HG03575 (cell line): ENCODE measurements around the gene MDM1.

Experiments
- ATAC-seq: cut with Tn5 transposase; IDR thresholded peaks from one replicate; pipeline ENCODE4 v1.9.1; 2021; ENCODE audit not compliant: unreplicated experiment, insufficient number of reproducible peaks, low FRiP score; ENCODE audit errors: extremely low read depth

The MDM1 gene, protein sequence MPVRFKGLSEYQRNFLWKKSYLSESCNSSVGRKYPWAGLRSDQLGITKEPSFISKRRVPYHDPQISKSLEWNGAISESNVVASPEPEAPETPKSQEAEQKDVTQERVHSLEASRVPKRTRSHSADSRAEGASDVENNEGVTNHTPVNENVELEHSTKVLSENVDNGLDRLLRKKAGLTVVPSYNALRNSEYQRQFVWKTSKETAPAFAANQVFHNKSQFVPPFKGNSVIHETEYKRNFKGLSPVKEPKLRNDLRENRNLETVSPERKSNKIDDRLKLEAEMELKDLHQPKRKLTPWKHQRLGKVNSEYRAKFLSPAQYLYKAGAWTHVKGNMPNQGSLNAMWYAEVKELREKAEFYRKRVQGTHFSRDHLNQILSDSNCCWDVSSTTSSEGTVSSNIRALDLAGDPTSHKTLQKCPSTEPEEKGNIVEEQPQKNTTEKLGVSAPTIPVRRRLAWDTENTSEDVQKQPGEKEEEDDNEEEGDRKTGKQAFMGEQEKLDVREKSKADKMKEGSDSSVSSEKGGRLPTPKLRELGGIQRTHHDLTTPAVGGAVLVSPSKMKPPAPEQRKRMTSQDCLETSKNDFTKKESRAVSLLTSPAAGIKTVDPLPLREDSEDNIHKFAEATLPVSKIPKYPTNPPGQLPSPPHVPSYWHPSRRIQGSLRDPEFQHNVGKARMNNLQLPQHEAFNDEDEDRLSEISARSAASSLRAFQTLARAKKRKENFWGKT

DNA sequence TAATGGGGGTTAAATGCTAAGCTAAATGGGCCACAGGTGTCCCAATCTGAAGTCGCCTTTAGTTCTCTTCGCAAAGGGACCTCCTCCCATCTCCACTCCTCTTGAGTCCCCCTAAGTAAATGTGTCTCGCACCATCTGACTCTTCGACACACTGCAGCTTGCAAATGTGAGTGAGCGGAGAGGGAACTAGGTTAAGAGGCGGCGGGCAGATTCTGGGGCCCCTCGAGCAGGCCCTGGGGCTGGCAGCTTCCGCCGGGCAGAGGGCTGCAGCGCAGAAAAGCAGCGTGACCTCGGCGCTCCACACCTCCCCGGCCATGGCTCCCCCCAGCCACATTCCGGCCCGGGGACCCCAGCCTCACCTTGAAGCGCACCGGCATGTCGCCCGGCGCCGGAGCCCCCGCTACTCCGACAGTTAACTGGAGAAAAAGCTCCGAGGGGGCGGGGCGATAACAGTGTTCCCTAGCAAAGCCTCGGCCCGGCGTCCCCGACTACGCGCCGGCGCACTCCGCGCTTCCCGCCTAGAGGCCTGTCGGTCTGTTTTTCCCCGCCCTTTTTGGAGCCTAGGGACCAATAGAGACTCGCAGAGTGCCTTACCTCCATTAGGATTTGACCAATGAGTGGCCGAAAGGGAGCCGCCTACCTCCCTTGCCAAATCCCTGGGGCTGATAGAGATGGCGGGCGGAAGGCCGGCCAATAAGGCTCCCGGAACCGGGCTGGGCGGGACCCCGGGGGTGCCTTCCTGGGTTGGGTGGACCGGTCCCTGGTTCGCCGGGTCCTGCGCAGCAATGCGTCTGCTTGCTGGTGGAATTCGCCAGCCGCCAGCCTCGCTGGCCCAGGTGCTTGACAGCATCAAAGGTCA lies at the start of gene MDM1:
MDM1 (minus strand) TSS at position 494 of the 859 bp plus-strand sequence; CDS start at position 377, 117 bp downstream.
- peak; percentile 91 for ATAC-seq

DNA sequence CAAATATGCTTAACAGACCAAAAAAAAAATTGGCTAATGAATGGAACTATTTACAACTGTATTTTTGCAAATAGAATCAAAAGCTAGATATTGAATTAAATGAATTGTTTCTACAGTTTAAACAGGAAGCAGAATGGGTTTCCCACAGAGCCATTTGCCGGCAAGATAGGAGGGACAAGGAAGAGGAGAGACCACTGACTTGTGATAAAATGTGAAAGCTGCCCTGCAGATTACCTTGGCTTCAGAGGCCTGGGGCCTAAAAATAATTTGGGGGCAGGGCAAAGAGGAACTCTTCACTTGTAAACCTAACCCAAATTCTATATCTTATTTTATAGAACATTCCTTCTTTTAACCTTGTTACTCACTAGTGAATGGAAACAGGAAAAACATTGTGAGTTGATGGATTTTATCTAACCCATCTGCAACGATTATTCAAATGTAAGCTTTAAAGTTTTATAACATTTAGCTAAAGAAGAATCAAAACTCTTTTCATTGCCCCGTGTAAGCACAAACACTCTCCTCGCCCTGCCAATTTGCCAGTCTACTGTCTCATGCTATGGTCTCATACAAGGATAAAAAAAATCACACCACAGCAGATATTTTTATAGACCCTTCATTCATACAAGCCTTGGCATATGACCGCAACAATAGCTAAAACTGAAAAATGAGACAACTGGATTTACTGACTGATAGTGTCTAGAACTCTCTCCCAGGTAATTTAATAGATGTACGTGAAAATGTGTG lies 49.5 kb upstream of the MDM1 start:
- no peak for ATAC-seq

DNA sequence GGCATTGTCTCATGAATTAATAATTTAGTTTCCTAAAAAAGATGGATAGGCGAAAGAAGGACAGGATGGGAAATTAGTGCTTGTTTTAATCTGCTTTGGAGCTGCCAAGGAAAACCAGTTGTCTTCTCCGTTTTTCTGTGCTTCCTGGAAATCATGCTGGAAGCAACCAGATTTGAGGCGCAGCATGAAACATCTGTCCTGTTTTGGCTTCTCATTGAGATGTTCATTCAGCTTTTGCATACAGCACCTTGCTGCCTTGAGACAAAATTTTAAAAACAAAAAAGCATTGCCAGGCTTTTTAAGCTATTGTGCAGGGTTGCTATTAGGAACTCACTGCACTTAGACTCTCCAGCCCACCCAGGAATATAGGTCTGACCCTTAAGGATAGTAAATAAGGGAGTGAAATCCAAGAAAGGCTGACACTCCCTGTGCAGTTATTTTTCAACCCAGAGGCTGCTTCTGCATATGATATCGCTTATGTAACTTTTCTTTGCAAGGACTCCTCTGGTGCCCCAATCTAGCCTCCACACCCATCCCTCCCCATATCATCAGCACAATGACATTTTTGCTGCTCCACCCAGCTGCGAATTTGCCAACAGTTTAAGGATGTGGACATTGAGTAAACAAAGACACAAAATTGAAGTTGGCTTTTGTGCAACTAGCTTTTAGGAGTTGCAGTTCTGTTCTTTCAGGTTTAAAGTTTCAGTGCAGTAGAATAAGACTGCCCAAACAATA lies 46.9 kb upstream of the MDM1 start:
- ATAC-seq, result no peak

DNA sequence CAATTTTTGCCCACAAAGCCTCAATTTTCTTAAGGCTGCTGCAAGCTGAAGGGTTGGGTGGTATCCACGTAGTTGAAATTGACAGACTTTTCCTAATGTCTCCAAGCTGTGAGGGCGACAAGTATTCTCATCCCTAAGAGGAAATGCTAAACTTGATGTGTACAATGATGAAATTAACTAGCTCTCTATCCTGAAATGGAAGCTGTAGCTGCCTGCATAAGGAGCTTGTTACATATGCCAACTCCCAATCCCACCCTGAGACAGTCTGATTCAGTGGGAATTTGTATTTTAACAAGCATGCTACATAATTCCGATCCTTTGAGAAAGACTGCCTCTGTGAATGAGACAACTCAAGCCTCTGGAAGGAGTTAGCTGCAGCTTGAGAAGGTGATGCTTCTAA lies 45.7 kb upstream of the MDM1 start:
- no peak for ATAC-seq

DNA sequence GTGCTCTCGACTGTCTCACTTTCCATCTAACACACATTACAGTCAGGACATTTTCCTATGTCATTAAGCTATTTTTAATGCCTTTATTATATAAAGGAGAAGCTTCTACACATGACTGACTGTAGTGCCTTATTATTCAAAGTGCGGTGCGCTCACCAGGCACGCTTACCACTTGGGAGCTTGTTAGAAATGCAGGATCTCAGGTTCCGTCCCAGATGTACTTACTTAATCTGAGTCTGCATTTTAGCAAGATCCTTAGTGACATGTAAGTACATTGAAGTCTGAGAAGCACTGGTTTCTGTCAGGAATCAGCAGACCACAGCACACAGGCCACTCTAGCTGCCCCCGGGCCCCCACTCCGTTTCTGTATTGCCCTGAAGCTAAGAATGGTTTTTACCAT lies 44.7 kb upstream of the MDM1 start:
- no peak for ATAC-seq

DNA sequence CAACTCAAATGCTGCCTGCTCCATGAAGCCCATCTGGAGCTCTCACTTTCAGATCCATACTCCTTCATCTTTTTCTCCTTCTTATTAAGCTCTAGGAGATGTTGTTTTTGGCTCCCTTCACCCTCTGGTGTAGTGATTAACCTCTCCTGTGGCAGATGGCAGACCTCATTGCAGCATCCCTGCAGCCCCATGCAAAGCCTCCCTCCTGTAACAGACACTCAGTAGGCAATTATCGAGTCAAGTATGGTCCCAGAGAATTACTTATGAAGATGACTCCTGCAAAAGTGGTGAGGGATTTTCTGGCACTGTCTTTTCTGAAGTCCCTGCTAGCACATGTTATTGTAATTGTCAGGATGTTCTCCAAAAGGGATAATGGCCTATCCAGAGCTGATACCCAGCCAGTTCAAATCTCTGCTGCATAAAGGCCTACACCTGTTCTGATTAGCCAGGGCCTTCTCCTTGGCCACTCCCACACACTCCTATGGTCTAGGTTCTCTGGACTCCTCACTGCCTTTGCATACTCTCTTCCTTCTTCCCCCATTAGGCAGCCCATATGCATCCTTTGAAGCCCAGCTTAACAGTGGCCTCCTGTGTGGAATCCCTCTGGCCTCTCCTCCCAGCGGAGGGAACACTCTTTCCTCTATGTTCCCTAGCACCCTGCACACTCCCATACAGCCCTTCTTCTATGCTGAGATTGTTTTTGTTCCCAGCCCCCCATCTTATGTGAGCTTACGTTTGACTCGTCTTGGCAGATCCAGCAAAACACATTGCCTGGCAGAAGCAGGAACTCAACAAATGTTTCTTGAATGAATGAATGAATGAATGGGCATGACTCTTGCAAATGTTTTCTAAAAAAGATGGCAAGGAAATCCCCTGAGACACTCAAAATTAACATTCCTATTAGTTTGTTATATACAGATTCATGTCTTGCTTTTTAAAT lies 43.9 kb upstream of the MDM1 start:
- no peak for ATAC-seq

DNA sequence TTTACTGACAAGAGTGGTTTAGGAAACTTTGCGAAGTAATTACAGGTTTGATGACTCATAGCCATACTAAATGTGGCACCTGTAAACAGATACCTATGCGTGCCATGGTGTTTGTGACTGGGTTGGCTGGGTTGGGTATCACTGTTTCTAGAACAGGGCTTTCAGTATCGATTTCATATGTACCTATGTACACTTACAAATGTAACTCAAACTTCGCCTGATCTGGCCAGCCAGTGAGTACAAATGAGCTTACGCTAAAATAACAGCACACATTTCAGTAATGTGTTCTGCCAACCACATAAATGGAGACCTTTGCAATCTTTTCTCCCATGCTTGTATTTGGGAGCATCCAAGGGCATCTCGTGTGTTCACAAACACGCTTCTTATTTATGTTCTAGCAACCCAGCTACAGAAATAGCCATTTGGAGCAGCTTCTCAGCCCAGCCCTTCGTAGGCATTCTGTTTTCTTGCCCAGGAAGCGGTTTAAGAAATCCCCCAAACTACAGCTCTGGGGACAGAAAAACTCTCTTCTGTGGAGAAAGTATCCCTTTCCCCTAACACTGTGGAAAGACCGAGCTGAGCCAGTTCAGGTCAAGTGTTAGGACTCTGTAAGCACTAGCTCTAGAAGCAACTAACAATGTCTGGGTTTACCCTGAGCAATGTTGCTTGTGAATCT lies 42.3 kb upstream of the MDM1 start:
- ATAC-seq, result peak; percentile 88

DNA sequence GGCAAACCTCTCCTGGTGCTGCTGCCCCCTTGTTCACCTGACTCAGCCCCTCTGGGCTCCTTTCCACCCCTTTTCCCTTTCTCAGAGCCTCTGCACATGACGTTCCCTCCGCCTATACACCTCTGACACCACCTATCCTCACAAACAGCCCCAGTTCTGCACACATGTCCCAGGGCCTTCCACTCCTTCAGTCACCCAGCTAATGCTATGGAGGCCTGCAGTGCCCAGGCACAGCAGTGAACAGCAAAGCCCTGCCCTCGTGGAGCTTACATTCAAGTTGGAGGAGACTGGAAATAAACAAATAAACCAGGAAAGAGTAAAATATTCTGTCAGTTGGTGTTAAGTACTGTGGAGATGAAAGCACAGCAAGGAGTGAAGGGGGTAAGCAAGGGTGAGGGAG lies 38.5 kb upstream of the MDM1 start:
- ATAC-seq, result no peak

DNA sequence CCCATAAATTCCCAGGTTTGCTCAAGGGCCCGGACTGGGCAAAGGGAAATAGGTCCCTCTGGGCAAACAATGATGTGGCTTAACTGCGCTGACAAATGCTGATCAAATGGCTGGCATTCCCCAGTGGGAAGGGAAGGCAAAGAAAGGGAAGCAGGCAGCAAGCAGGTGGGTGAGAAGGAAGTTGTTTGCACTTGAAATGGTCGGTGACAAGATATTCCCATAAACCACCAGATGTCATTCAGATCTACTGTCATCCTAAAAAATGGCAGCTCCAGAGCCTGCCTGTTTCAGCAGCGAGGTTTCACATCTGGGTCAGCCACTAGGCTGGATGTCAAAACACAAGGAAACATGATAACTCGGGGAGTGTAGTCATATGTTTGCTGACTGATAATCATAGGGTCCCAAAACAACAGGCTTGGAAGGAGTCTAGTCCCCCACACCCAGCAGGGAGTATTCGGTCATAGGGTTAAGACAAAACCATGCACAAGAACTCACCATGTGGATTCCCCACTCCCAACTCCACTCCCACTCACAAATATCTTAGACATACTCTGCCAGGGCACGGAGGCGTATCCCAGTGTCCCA lies 37.9 kb upstream of the MDM1 start:
- no peak for ATAC-seq

DNA sequence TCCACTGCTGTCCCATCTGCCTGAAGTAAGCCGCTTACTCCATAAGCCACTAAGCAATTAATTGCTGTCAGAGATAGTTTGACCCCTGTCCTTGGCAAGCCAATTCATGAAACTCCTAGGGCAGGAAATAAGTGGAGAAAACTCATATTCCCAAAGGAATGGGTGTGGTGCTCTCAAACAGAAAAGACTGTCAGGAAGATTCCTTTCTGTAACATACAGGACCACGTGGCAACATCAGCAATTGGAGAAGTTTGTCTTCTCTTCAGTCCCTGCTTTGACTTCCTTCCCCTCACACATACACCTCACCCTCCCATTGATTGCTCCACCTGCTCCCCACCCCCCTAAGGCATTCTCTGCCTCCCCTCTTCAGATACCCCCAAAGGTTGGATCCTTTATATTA lies 36.2 kb upstream of the MDM1 start:
- ATAC-seq, result no peak

DNA sequence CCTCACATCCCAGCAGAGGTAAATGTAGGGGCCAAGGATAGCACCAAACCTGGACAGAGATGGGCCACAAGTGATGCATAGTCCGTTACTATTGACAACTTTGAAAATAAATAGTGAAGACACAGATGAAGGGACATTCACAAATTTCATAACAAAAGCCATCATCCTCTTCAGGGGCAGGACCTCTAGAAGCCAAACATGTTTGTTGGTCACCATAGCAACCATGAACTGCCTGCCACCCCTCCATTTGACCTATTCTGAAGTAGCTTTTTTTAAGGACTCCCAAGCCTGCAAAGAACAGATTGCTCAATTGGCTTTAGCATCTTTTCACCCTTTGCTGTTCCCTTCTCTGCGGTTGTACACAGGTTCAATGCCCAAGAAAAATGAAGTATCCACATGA lies 35.7 kb upstream of the MDM1 start:
- ATAC-seq, result no peak

DNA sequence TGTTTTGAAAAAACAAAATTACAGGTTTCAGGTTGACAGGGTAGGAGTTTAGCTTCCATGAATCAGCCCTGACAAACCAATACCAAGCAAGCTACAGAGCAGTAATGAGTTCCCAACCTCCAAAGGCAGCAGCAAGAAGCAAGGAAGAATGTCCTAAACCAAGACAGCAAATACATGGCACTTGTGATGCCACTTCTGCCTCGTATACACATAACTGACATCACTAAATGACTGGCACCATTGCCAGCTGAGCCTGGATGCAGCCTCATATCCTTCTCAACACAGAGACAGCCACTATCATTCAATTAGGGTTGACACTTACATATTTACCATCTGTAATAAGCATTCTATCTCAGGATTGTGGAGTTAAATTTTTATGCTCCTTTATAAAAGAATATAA lies 35.0 kb upstream of the MDM1 start:
- ATAC-seq, result no peak

DNA sequence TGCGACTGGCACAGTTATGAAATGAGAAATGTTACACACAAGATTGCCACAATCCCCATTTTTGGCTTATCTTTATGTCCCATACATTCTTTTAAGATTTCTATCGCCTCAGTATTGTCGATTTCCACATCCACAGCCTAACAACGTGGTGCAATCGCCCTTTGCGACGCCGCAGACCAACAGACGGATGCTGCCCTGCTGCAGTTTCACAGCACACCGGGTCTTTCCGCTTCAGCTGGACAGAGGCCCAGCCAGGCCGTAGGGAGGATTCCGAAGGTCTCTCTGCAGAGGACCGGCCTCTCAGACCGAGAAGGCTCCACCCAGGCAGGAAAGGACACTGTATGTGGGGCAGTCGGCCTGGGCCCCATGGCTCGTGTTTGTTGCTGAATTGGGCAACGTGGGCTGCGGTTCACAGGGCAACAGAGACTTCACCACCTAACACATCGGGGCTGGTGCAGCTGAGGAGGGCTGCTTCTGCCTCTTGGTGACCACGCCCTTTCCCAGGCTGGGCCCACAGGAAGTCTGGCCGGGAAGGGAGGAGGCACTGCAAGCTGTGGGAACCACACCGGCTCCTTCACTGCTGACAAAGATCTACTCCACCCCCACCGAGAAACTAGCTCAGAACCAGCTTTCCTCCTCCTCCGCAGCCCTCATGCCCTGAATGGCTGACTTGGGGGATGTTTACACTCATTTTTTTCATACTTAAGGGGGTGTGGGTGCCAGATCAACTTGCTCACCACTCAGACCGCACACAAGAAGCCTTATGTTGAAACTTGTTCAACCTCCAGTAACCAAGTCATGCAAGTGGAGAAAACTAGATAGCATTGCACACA lies 32.9 kb upstream of the MDM1 start:
- ATAC-seq, result peak; percentile 51

DNA sequence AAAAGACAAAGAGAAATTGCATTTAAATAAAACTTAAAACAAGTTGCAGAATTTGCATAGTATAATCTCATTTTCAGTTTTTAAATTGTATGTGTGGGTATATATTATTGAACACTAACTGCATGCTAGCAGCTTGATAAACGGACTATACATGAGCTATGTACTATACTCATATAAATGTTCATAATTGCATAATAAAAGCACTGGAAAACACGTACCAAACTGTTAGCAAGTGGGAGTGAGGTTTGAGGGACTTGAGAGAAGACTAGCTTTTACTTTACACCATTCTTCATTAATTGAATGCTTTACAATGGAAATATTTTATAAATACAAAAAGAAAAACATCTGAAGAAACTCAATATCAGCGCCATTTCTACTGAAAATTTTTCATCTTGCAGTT lies 32.2 kb upstream of the MDM1 start:
- no peak for ATAC-seq

DNA sequence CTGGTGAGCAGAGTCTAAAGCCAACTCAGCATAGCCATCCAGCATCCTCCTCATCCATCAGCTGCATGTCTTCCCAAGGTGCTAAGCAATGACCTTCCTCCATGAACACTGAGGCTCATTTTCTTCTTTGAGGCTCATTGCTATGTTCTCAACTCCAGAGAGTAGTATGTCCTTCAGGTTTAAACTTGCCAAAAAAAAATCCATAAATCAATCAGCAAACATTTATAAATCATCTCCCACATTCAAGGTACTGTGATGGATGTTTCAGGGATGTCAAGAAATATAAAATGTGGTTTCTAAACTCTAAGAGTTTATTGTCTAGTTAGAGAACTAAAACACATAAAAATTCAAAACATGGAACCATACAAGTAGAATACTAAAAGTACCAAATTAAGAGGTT lies 29.8 kb upstream of the MDM1 start:
- no peak for ATAC-seq

DNA sequence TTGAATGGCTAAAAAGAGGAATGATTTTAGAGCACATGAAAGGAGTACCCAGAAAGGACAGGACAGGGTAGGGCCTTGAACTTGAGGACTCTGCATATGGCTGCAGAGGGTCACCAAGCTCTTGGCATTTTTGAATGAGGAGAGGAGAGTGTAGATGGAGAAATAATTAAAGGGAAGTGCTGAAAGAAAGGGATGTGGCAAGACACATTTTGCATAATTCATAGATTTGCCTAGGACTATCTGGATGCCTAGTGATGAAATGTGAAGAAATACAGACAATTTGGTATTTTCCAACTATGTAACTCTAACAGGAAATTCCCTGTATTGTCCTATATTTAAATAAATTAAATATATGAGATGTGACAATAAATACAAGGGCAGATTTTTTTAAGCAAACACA lies 27.5 kb upstream of the MDM1 start:
- ATAC-seq, result no peak
